Osteoblast (primary cell): Measurements from ENCODE around the gene PLA2G6. TPM values are rescaled to one million over a fixed set of nuclear protein-coding genes. Genes with fewer than 3 reads are reported as not detected.

Experiments used
- DNase-seq: peaks from one replicate; pipeline ENCODE4 v3.0.0; 2011; ENCODE audit warnings: low spot score, mixed read lengths; ENCODE audit not compliant: insufficient read length; ENCODE audit errors: missing footprints
- H2AFZ ChIP-seq: 2 replicates; pipeline ENCODE4 v1.6.0; 2011; ENCODE audit warnings: mild to moderate bottlenecking, low read length
- H3K27ac ChIP-seq: 2 replicates; pipeline ENCODE4 v1.5.1; 2011; ENCODE audit warnings: mild to moderate bottlenecking, low read depth, low read length, moderate library complexity
- H3K27me3 ChIP-seq: 2 replicates; pipeline ENCODE4 v1.6.0; 2012; ENCODE audit warnings: mild to moderate bottlenecking, control low read depth, inconsistent platforms, low read length, moderate library complexity; ENCODE audit not compliant: insufficient read depth
- H3K36me3 ChIP-seq: 2 replicates; pipeline ENCODE4 v1.5.1; 2011; ENCODE audit warnings: mild to moderate bottlenecking, low read length, control low read depth, moderate library complexity; ENCODE audit not compliant: insufficient read depth
- H3K4me1 ChIP-seq: 2 replicates; pipeline ENCODE4 v1.5.1; 2011; ENCODE audit warnings: mild to moderate bottlenecking, low read length, control low read depth, moderate library complexity; ENCODE audit not compliant: insufficient read depth
- H3K4me2 ChIP-seq: 2 replicates; pipeline ENCODE4 v1.6.0; 2011; ENCODE audit warnings: mild to moderate bottlenecking, low read length; ENCODE audit not compliant: insufficient read depth
- H3K4me3 ChIP-seq: fragments of 200-600 bp; sonication (generic); 3 replicates; pipeline ENCODE4 v1.5.1; 2012; ENCODE audit warnings: mild to moderate bottlenecking, low read length, inconsistent platforms; ENCODE audit not compliant: insufficient read depth
- H3K79me2 ChIP-seq: 2 replicates; pipeline ENCODE4 v1.6.0; 2012; ENCODE audit warnings: mild to moderate bottlenecking, low read length, control low read depth, inconsistent platforms; ENCODE audit not compliant: insufficient read depth
- H3K9me3 ChIP-seq: 2 replicates; pipeline ENCODE4 v1.5.1; 2011; ENCODE audit warnings: low read depth, low read length, control low read depth
- H4K20me1 ChIP-seq: 2 replicates; pipeline ENCODE4 v1.6.0; 2012; ENCODE audit warnings: mild to moderate bottlenecking, low read length, control low read depth; ENCODE audit not compliant: insufficient read depth
- total RNA-seq: library from RNA; depleted of rRNA; stranded (reverse); fragments of >200 nt; gene quantifications from 2 replicates; pipeline ENCODE4 v1.2.3, GENCODE V29; 2012
- TF ChIP-seq, protein P1 (sequence below): IDR thresholded peaks from 2 replicates; pipeline ENCODE4 v1.5.1; 2011; ENCODE audit warnings: mild to moderate bottlenecking, low read depth, low read length, moderate library complexity; ENCODE audit errors: extremely low read depth

Gene PLA2G6
- total RNA-seq, 1 donor = 12.3 TPM

DNA sequence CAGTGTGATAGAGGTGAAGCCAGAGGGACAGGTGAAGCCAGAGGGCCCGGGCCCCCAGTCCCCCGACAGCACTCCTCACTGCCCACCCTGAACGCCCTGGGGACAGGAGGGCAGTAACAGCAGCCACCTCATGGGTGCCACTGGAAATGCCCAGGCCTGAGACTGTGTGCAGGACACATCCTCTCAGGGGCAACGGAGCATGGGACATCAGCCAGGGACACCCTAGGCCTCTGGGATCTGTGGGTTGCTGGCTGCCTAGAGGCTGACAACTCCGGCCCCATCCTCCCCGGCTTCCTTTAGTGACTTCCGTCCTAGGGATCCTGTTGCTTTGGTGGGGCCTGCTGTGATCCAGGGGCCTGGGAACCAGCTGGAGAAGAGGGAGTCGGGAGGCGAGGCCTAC lies 53.8 kb downstream of the PLA2G6 start:
- H3K4me1 ChIP-seq = no peaks in the 10 kb centered on the region
- no peak overlapping the region for H2AFZ ChIP-seq
- H3K36me3 ChIP-seq = no peaks in the 10 kb centered on the region
- peak; percentile 35 for DNase-seq
- no peaks in the 10 kb centered on the region for H3K27me3 ChIP-seq
- H3K4me2 ChIP-seq = no peak overlapping the region
- no peak overlapping the region for H3K27ac ChIP-seq
- H4K20me1 ChIP-seq = no peaks in the 10 kb centered on the region
- TF ChIP-seq, protein P1, sequence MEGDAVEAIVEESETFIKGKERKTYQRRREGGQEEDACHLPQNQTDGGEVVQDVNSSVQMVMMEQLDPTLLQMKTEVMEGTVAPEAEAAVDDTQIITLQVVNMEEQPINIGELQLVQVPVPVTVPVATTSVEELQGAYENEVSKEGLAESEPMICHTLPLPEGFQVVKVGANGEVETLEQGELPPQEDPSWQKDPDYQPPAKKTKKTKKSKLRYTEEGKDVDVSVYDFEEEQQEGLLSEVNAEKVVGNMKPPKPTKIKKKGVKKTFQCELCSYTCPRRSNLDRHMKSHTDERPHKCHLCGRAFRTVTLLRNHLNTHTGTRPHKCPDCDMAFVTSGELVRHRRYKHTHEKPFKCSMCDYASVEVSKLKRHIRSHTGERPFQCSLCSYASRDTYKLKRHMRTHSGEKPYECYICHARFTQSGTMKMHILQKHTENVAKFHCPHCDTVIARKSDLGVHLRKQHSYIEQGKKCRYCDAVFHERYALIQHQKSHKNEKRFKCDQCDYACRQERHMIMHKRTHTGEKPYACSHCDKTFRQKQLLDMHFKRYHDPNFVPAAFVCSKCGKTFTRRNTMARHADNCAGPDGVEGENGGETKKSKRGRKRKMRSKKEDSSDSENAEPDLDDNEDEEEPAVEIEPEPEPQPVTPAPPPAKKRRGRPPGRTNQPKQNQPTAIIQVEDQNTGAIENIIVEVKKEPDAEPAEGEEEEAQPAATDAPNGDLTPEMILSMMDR = no peak
- no peaks in the 10 kb centered on the region for H3K79me2 ChIP-seq
- H3K9me3 ChIP-seq = no peaks in the 10 kb centered on the region
- no peak overlapping the region for H3K4me3 ChIP-seq

GRCh38 chr22:38126928-38127668 lies 54.5 kb downstream of the PLA2G6 start:
- Histone ChIP-seq H2AFZ (no peak overlapping the region), H3K4me2 (no peak overlapping the region), H3K36me3 (no peaks in the 10 kb centered on the region), H3K4me1 (no peaks in the 10 kb centered on the region), H4K20me1 (no peaks in the 10 kb centered on the region), H3K4me3 (no peak overlapping the region), H3K27ac (no peak overlapping the region), H3K9me3 (no peaks in the 10 kb centered on the region), H3K27me3 (no peaks in the 10 kb centered on the region), H3K79me2 (no peaks in the 10 kb centered on the region)
- TF ChIP-seq, protein P1 = no peak
- peak; percentile 69 for DNase-seq

GRCh38 chr22:38125751-38126201 lies 55.9 kb downstream of the PLA2G6 start:
- Histone ChIP-seq H3K9me3 (no peaks in the 10 kb centered on the region), H3K27me3 (no peaks in the 10 kb centered on the region), H3K79me2 (no peaks in the 10 kb centered on the region), H2AFZ (no peak overlapping the region), H3K4me1 (no peaks in the 10 kb centered on the region), H3K27ac (no peak overlapping the region), H3K4me3 (no peak overlapping the region), H3K4me2 (no peak overlapping the region), H3K36me3 (no peaks in the 10 kb centered on the region), H4K20me1 (no peaks in the 10 kb centered on the region)
- peak; percentile 67 for DNase-seq
- TF ChIP-seq, protein P1 = no peak

DNA sequence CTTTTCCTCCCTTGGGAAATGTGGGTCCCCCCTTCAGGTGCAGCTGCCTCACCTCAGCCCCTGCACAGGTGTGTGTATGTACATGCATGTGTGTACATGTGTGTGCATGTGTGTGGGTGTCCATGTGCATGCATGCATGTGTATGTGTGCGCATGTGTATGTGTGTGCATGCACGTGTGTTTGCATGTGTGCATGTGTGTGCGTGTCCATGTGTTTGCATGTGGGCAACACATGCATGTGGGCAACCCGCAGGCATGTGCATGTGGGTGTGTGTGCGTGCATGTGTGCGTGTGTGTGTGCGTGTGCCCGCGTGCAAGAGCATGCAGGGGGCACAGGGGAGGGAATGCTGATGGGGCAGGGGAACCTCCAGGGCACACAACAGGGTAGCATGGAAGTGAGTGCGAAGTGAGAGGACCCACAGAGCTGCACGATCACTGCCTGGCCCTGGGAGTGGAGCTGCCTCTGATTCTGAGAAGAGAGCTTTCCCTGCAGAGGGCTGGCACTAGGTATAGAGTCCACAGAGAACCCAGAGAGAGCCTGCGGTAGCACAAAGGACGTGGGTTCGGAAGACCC lies 56.5 kb downstream of the PLA2G6 start:
- Histone ChIP-seq H3K4me3 (no peak overlapping the region), H3K4me1 (no peaks in the 10 kb centered on the region), H2AFZ (no peak overlapping the region), H3K36me3 (no peaks in the 10 kb centered on the region), H4K20me1 (no peaks in the 10 kb centered on the region), H3K4me2 (no peak overlapping the region), H3K9me3 (no peaks in the 10 kb centered on the region), H3K79me2 (no peaks in the 10 kb centered on the region), H3K27me3 (no peaks in the 10 kb centered on the region), H3K27ac (no peak overlapping the region)
- TF ChIP-seq, protein P1 = no peak
- peak; percentile 56 for DNase-seq
